Putamen (tissue), 1 donor: ENCODE results near the gene ZNF213.
"Not testable (repeated sequence)": the region's sequence is repeated elsewhere in the genome, so short reads cannot be mapped to it uniquely, and the experiment has no call there.

ENCODE experiments used
- DNase-seq: peaks from one replicate; pipeline ENCODE4 v3.0.0-alpha.2; 2016; ENCODE audit warnings: low spot score

ZNF213 gene

DNA sequence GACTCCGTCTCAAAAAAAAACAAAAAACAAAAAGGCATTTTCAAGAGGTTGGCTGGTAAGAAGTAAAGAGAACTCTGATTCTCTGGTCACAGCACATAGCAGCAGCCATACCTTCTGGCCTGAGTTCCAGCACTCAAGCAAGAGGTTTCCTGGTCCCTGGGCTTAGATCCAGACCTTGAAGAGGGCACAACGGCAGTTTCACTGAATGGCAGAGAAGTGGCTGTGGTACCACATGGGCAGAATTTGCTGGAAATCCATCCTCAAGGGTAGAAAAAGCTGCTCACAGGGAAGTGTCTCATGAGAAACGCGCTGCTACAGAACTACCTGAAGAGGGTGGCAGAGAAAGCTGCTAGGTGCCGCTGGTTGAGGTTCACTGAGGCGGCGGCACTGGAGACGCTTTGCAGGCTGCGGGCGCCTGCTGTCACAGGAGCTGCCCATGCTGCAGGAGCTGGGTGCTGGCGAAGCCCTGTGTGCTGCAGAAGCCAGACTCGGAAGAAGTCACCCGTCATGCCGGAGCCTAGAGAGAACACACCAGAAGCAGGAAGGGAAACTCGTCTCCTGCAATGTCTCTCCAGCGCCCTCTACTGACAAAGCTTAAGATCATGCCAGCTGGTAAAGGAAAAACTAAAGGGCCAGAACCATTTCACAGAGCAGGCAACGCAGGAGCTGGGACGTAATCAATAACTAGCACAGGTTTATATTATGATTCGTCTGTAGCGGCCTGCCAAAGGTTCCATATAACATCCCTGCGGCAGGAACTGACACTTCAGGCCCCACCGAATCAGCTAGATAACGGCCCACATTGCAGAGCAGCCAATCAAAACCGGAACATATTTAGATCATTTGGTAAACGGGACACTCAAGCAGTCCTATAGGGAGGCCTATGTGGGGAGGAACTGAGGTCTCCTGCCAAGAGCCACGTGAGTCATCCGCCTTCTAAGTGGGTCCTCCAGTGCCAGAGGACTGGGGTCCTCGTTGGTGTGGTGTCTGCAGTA, 5.4 kb upstream of the ZNF213 start:
- DNase-seq, result peak; percentile 87

DNA sequence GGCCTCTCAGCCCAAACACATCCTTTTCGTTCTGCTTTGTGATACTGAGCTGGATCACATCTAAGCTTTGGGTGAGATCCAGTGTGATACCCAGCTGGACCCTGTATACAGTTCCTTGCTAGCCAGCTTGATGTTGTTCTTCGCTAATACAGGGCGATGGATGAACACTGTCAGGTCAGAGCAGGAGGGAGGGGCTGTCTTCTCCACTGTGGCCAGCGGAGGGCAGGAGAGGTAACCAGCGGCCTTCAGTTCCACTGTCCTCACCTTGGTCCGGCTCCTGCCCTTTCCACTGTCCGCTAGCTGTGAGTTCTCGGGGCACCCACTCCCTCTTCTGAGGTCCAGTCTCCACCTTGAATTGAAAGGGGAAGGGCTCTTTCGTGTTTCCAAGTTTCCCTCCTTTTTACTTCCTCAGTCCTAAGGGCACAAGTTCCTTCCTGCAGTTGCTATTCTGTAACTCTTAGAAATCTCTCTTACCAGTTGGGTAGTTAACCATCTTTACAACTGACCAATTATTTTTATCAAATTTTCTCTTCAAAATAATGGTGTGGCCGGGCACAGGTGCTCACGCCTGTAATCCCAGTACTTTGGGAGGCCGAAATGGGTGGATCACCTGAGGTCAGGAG, 3.0 kb upstream of the ZNF213 start:
- DNase-seq, result no peak

DNA sequence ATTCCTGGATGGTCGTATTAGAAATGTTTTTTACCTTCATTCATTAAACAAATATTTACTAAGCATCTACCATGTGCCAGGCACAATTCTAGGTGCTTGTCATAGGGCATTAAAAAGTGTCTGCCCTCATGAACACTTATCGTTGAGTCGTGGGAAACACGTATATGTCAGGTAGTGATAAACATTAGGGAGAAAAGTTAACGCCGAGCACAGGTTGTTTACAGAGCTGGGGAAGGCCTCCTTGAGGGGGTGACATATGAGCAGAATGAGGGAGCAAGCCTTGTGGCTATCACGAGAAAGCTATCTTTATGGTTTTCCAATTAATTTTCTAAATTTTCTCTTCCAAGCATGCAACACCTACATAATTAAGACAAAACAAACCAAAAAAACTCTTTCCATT, 985 bp upstream of the ZNF213 start:
- DNase-seq, result no peak

DNA sequence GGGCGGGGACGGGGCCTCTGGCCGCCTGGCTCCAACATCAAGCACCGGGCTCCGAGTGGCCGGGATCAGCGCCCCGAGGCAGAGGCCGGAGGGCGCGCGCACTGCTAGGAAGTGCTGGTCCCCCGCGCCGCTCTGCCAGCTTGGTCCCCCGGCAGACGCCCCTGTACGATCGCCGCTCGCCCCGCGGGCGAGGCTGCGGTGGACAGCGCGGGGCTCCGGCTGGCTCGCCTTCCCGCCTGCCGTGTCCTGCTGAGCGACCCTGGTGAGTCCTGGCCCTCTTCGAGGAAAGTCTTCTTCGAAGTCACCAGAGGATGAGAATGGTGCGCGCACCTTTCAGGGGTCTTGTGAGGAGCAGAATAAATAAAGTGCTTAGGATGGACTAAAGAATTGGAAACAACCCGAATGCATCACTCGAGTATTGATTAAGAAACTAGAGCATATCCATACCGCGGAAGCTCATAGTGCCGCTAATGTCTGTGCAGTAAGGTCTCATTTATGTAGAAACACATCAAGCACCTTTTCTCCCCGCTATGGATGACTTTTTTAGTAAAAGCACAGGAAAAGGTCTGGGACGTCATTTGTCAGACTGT, 392 bp downstream of the ZNF213 start:
- DNase-seq, result no peak

DNA sequence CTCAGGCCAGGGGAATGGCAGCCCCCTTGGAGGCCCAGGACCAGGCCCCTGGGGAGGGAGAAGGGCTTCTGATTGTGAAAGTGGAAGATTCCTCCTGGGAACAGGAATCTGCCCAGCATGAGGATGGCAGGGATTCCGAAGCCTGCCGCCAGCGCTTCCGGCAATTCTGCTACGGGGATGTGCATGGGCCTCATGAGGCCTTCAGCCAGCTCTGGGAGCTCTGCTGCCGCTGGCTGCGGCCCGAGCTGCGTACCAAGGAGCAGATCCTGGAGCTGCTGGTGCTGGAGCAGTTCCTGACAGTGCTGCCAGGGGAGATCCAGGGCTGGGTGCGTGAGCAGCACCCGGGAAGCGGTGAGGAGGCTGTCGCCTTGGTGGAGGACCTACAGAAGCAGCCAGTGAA, 2.4 kb downstream of the ZNF213 start:
- no peak for DNase-seq

DNA sequence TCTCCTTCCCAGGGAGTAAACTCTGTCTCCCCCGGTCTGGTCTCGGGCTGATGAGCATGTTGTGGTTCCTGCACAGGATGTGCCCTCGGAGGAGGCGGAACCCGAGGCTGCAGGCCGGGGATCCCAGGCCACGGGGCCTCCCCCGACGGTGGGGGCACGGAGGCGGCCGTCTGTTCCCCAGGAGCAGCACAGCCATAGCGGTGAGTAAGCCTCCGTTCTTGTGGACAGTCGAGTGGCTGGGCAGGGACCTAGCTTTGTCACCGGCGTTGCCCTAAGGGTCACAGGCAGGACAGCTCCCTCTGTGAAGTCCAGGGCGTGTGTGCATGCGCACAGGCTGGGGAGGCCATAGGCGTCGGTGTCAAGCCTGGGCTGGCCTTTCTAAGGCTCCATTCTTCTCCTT, 3.5 kb downstream of the ZNF213 start:
- DNase-seq, result no peak

DNA sequence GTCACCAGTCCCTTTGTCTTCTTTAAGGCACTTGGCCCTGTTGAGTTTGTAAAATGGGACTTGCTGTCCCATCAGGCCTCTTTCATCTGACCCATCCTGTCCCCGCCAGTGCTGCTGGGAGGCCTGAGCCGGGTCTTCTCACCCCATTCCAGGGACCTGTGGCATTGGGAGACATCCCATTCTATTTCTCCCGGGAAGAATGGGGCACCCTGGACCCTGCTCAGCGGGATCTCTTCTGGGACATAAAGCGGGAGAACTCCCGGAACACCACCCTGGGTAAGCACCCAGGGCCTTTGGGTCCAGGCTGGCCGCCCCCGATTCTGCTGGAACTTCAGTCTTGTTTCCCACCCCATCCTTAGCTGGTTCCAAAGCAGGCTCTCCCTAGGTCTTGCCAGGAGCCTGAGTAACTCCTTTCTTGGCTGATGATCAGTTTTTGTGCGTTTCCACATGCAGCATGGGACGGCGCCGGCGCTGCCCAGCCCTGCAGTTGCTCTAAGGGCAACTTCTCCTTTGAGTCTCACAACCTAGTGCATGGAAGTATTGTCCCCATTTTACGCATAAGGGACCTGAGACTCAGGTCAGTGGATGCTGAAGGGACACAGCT, 4.1 kb downstream of the ZNF213 start:
- DNase-seq, result no peak

DNA sequence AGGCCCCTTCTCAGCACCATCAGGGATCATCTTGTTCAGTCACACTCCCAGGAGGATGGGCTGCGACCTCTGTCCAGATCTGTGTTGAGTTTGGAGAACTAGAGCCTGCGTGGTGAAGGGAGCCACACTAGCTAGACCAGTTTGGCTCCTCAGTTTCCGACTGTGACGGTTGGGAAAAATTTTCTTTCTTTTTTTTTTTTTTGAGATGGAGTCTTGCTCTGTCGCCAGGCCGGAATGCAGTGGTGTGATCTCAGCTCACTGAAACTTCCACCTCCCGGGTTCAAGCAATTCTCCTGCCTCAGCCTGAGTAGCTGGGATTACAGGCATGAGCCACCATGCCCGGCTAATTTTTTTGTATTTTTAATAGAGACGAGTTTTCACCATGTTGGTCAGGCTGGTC, 4.7 kb downstream of the ZNF213 start:
- not testable (repeated sequence) for DNase-seq

DNA sequence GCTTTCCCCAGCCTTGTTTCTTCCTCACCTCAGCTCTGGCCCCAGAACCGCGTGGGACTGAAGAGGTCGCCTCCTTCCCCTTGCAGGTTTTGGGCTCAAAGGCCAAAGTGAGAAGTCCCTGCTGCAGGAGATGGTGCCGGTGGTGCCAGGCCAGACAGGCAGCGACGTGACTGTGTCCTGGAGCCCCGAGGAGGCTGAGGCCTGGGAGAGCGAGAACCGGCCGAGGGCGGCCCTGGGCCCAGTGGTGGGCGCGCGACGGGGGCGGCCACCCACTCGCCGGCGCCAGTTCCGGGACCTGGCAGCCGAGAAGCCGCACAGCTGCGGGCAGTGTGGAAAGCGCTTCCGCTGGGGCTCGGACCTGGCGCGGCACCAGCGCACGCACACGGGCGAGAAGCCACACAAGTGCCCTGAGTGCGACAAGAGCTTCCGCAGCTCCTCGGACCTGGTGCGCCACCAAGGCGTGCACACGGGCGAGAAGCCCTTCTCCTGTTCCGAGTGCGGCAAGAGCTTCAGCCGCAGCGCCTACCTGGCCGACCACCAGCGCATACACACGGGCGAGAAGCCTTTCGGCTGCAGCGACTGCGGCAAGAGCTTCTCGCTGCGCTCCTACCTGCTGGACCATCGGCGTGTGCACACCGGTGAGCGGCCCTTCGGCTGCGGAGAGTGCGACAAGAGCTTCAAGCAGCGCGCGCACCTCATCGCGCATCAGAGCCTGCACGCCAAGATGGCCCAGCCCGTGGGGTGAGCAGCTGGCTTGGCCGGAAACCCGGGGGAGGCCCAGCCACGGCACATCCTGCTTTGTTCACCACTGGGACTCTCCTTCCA, 6.0 kb downstream of the ZNF213 start:
- DNase-seq, result no peak

DNA sequence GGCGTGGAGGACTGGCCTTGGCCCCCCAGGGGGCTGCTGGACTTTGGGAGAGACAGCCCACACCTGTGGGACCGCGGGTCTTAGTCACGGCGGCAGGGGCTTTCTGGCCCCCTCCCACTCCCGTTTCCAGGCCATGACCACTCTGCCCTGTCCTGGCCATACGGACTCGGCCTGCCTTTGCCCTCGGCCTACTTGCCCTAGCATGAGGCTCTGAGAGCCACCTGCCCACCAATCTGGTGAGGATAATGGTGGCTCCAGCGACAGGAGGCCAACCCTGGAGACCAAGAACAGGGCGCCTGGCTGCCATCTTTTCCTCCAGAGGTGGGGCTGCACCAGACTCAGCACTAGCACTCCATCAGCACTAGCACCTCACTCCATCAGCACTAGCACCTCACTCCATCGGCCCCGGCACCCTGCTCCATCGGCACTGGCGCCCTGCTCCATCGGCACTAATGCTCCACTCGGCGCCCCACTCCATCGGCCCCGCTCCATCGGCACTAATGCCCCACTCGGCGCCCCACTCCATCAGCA, 7.0 kb downstream of the ZNF213 start:
- no peak for DNase-seq

DNA sequence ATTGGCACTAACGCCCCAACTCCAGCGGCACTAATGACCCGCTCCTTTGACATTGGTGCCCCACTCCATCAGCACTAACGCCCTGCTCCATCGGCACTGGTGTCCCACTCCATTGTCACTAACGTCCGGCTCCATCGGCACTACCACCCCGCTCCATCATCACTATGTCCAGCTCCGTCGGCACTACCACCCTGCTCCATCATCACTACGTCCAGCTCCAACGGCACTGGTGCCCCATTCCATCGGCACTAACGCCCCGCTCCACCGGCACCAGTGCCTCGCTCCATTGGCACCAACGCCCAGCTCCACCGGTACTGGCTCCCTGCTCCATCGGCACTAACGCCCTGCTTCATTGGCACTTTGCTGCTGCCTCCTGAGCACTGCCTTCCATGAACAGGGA, 7.5 kb downstream of the ZNF213 start:
- DNase-seq, result no peak

DNA sequence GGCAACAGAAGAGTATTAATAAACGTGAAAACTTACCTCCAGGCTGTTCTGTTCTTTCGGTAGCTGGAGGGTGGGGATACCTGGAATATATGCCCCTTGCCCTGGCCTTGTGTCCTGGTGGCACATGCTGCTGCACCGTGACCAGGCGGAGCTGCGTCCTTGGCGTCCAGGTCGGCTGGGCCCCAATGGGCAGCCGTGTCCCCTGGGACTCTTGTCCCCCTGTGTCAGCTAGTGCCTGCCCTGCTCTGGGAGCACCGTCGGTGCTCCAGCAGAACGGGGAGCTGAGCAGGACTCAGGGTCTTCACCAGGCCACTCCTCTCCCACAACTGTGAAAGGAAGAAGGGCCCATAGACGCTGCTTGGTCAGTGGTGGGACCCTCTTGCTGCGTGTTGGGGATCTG, 7.9 kb downstream of the ZNF213 start:
- no peak for DNase-seq

DNA sequence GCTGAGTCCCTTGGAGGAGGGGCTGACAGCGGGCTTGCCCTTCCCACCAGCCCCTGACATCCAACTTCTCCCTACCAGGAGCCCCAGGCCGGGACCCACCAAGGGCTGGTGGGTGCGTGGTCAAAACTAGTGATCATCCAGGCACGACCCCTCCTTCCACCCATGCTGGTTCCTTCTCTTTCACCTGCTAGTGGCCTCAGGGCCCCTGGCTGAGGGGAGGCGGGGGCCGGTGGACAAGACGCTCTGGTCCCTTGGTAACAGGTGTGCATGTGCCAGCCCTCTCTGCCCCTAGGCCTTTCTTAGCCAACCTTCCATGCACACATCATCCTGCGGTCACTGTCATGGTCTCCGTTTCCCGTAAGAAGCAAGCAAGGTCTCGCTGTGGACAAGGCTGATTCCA, 8.4 kb downstream of the ZNF213 start:
- DNase-seq, result no peak

DNA sequence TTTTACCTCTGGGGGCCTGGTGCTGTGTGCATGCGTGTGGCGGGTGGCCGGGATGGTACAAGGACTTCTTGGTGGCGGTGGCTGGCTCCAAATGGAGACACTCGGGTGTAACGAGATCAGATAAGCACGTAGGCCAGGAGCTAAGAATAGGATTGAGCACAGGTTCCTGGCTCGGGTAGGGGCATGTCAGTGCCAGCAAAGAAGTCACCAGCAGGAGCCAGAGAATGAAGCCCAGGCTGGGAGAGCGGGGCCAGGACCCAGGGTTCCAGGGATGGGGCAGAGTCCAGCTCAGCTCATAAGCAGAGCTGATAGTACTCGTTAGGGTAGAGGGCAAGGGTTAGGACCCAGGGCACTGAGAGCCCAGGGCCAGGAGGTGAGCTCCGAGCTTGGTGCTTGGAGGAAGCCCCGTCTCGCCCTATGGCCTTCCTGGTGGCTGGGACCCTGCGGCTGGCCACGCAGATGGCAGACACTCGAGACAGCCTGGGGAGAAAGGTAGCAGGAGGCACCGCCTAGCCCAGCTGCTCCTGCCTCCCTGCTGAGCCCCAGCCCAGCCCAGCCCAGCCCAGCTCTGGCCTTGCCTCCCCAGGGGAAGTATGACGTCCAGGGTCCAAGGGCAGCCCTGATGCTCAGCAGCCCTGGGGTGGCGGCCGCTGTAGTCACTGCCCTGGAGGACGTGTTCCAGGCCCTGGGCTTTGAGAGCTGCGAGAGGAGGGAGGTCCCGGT, 8.9 kb downstream of the ZNF213 start:
- DNase-seq, result no peak

DNA sequence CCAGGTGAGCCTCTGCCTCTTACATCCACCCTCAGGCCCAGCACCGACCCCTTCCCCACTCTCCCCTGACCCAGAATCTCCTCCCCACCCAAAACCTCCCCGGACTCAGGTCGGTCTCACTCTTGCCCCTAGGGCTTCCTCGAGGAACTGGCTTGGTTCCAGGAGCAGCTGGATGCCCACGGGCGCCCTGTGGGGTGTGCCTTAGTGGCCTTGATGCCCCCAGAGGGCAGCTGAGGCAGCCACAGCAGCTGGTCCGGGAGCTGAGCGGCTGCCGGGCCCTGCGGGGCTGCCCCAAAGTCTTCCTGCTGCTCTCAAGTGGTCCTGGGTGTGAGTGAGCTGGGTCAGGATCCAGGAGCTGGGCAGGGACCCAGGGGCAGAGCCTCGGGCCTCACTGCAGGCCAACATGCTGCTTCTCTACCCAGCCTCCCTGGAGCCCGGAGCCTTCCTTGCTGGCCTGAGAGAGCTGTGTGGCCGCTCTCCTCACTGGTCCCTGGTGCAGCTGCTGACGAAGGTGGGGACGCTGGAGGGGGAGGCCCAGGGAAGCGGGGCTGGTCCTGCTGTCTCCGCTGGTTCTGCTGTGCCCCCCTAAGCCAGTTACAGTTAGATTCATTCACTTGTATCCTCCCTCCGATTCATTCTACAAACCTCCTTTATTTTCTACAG, 9.6 kb downstream of the ZNF213 start:
- DNase-seq, result no peak

DNA sequence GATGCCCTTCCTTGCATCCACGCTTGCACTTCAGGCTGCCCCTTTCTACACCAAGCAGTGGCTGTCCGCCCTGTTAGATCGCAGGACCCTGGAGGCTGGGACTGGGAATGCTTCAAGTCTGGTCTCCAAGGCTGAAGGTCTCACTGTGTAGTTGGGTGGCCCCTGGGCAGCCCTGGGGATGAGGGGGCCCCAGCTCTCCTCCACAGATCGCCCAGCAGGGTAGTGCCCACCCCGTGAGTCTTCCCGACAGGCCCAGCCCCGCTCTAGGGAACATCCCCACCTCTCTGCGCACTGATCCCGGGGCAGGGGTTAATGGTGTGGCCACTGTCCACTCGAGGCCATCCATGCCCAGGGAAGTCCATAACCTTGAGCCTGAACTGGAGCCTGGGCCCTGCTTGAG, 10.3 kb downstream of the ZNF213 start:
- DNase-seq, result no peak

DNA sequence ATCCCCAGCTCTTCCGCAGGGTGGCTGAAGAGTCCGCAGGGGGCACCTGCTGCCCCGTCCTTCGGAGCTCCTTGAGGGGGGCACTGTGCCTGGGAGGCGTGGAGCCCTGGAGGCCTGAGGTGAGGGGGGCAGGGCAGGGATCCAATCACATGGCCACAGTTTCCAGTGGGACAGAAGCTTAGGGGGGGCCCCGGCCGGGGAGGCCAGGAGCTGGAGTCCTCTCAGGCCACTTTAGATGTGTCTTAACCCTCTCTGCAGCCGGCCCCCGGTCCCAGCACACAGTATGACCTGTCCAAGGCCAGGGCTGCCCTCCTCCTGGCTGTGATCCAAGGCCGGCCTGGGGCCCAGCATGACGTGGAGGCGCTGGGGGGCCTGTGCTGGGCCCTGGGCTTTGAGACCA, 10.8 kb downstream of the ZNF213 start:
- no peak for DNase-seq

DNA sequence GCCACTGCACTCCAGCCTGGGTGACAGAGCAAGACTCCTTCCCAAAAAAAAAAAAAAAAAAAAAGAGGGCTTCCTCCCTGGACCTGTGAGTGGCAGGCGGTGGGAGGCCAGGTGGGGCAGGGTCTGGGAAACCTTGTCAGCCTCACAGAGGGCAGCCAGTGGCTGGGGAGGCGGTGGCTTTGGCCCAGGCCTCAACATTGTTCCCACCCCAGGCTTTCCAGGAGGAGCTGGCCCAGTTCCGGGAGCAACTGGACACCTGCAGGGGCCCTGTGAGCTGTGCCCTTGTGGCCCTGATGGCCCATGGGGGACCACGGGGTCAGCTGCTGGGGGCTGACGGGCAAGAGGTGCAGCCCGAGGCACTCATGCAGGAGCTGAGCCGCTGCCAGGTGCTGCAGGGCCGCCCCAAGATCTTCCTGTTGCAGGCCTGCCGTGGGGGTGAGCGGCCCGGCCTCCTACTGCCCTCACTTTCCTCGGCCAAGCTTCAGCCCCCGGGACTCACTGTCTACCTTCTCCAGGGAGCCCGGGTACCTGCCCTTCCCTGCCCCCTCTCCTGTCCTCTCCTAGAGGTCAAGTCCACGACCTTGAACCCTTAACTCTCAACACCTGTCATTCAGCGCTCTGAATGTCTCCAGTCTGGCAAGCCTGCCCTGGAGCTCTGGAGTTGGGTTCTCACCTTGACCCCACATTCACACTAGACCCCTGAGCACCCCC, 12.4 kb downstream of the ZNF213 start:
- no peak for DNase-seq

DNA sequence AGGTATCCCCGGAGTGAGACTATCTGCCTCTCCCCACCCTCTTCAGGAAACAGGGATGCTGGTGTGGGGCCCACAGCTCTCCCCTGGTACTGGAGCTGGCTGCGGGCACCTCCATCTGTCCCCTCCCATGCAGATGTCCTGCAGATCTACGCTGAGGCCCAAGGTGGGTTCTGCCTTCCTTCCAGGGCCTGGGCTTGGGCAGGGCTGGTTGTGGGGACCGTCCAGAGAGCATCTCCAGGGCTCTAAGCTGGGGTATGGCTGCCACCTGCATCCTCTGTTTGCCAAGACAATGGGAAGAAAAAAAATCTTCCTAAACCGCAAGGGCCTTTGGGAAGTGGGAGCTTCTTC, 12.9 kb downstream of the ZNF213 start:
- DNase-seq, result no peak
